Islet of Langerhans (tissue), 1 donor: Measurements from ENCODE around the gene RGS7.
A peak's percentile ranks its signal among the peaks of the same experiment; 100 is the strongest.

Experiments
- FAIRE-seq: peaks from one replicate; lab custom pipeline; 2011; peaks lifted over from hg19 to GRCh38; lab: Jason Lieb, UNC

RGS7 gene

GRCh38 chr1:241356519-241357365 lies at the start of gene RGS7:
Gene RGS7, minus strand, starts transcription at chr1:241357205.
- no peak for FAIRE-seq

- no peak for FAIRE-seq
Measured at GRCh38 chr1:241406421-241406820, 49.4 kb upstream of the RGS7 start.

- no peak for FAIRE-seq
Measured at GRCh38 chr1:241401156-241401555, 44.2 kb upstream of the RGS7 start.

- peak; percentile 66 for FAIRE-seq
Measured at GRCh38 chr1:241396747-241397681, 40.0 kb upstream of the RGS7 start.

- peak; percentile 94 for FAIRE-seq
Measured at GRCh38 chr1:241391926-241392710, 35.1 kb upstream of the RGS7 start.

- FAIRE-seq: no peak
Measured at GRCh38 chr1:241390526-241390925, 33.5 kb upstream of the RGS7 start.

- peak; percentile 89 for FAIRE-seq
Measured at GRCh38 chr1:241389400-241389799, 32.4 kb upstream of the RGS7 start.

- FAIRE-seq: no peak
Measured at GRCh38 chr1:241387216-241387615, 30.2 kb upstream of the RGS7 start.

- FAIRE-seq: no peak
Measured at GRCh38 chr1:241376701-241377100, 19.7 kb upstream of the RGS7 start.

- FAIRE-seq: no peak
Measured at GRCh38 chr1:241375886-241376285, 18.9 kb upstream of the RGS7 start.

- no peak for FAIRE-seq
Measured at GRCh38 chr1:241366196-241366595, 9.2 kb upstream of the RGS7 start.

GRCh38 chr1:241362350-241362749 lies 5.3 kb upstream of the RGS7 start:
- FAIRE-seq: no peak

GRCh38 chr1:241357366-241358340 lies 648 bp upstream of the RGS7 start:
- FAIRE-seq: no peak

GRCh38 chr1:241356187-241356518 lies 852 bp downstream of the RGS7 start:
- no peak for FAIRE-seq

- FAIRE-seq: no peak
Measured at GRCh38 chr1:241355311-241356010, 1.5 kb downstream of the RGS7 start.

GRCh38 chr1:241352401-241352800 lies 4.6 kb downstream of the RGS7 start:
- no peak for FAIRE-seq

GRCh38 chr1:241351841-241352240 lies 5.2 kb downstream of the RGS7 start:
- FAIRE-seq: no peak

GRCh38 chr1:241343956-241344355 lies 13.0 kb downstream of the RGS7 start:
- FAIRE-seq: peak; percentile 64

GRCh38 chr1:241336335-241336734 lies 20.7 kb downstream of the RGS7 start:
- FAIRE-seq: no peak

- FAIRE-seq: no peak
Measured at GRCh38 chr1:241332987-241333386, 24.0 kb downstream of the RGS7 start.

GRCh38 chr1:241332037-241332409 lies 25.0 kb downstream of the RGS7 start:
- FAIRE-seq: no peak
